SK-N-SH (cell line): ENCODE measurements around the gene TELO2. TPM values are rescaled to one million over a fixed set of nuclear protein-coding genes. Genes with fewer than 3 reads are reported as not detected.

Experiments
- CTCF ChIA-PET: fragments of 300-600, 350-600 bp; formaldehyde crosslinking; extraction: SDS; loops from one replicate; lab custom pipeline; 2021; lab: Yijun Ruan, JAX
- POLR2A ChIA-PET: fragments of 350-600 bp; sonication (Branson Sonifier 250); formaldehyde crosslinking; extraction: SDS; loops from one replicate; lab custom pipeline; 2020; ENCODE audit warnings: antibody characterized with exemption, inconsistent platforms; lab: Yijun Ruan, JAX
- DNase-seq: peaks from one replicate; pipeline ENCODE4 v3.0.0; 2012
- H2AFZ ChIP-seq: fragments of 200-600 bp; sonication (generic); 2 replicates; pipeline ENCODE4 v1.8.1; 2016; ENCODE audit warnings: antibody characterized with exemption, mild to moderate bottlenecking, low read depth
- H3F3A ChIP-seq: fragments of 200-600 bp; sonication (generic); replicated peaks from 2 replicates; pipeline ENCODE3; 2016; ENCODE audit warnings: antibody characterized with exemption, mild to moderate bottlenecking; ENCODE audit not compliant: insufficient read depth
- H3K27ac ChIP-seq, 2 experiments: fragments of 200-500 bp in 1 of 2; fragments of 200-600 bp in 1 of 2; sonication (Bioruptor generic) in 1 of 2; sonication (generic), shearing (Covaris generic) in 1 of 2; 2 replicates each; pipeline versions ENCODE4 v1.5.1 to v1.6.1; 2014 to 2016; ENCODE audit warnings: low read depth in 2 of 2, inconsistent platforms in 1 of 2, low read length in 1 of 2, mild to moderate bottlenecking in 1 of 2, mixed read lengths in 1 of 2
- H3K27me3 ChIP-seq: fragments of 200-600 bp; sonication (generic), shearing (Covaris generic); 2 replicates; pipeline ENCODE4 v1.6.1; 2016; ENCODE audit warnings: mixed run types; ENCODE audit not compliant: insufficient read depth
- H3K36me3 ChIP-seq, 2 experiments: fragments of 200-500 bp in 1 of 2; fragments of 200-600 bp in 1 of 2; sonication (Bioruptor generic) in 1 of 2; sonication (generic) in 1 of 2; replicated peaks in 1 of 2; 2 replicates each; pipeline versions ENCODE3 to v1.5.1; 2014 to 2016; ENCODE audit warnings: low read length in 1 of 2, mild to moderate bottlenecking in 1 of 2; ENCODE audit not compliant: insufficient read depth in 2 of 2, control insufficient read depth in 1 of 2
- H3K4me1 ChIP-seq, 2 experiments: fragments of 200-500 bp in 1 of 2; fragments of 200-600 bp in 1 of 2; sonication (Bioruptor generic) in 1 of 2; sonication (generic), shearing (Covaris generic) in 1 of 2; 2 replicates each; pipeline versions ENCODE4 v1.5.1 to v1.6.1; 2014 to 2016; ENCODE audit warnings: low read depth in 1 of 2, low read length in 1 of 2, mixed run types in 1 of 2; ENCODE audit not compliant: insufficient read depth in 2 of 2, control insufficient read depth in 1 of 2
- H3K4me2 ChIP-seq: fragments of 200-600 bp; sonication (generic), shearing (Covaris generic); 2 replicates; pipeline ENCODE4 v1.6.1; 2017; ENCODE audit warnings: mixed run types
- H3K4me3 ChIP-seq, 2 experiments: fragments of 200-500 bp in 1 of 2; fragments of 200-600 bp in 1 of 2; sonication (Bioruptor generic) in 1 of 2; sonication (generic), shearing (Covaris generic) in 1 of 2; 2 replicates each; pipeline versions ENCODE4 v1.5.1 to v1.8.1; 2014 to 2016; ENCODE audit warnings: low read depth in 2 of 2, inconsistent platforms in 1 of 2, low read length in 1 of 2, mild to moderate bottlenecking in 1 of 2, mixed read lengths in 1 of 2, moderate library complexity in 1 of 2
- H3K79me2 ChIP-seq: fragments of 200-600 bp; sonication (generic); 2 replicates; pipeline ENCODE4 v1.8.1; 2017; ENCODE audit warnings: mild to moderate bottlenecking; ENCODE audit not compliant: insufficient read depth
- H3K9ac ChIP-seq: fragments of 200-600 bp; sonication (generic); 2 replicates; pipeline ENCODE4 v1.6.1; 2017; ENCODE audit warnings: mixed run types
- H3K9me2 ChIP-seq: fragments of 200-600 bp; sonication (generic); 2 replicates; pipeline ENCODE4 v1.6.1; 2017; ENCODE audit warnings: mixed run types
- H3K9me3 ChIP-seq: fragments of 200-600 bp; sonication (generic); 2 replicates; pipeline ENCODE4 v1.6.1; 2017; ENCODE audit warnings: mixed run types, mild to moderate bottlenecking, moderate library complexity
- H4K20me1 ChIP-seq: fragments of 200-600 bp; sonication (generic); 2 replicates; pipeline ENCODE4 v1.6.1; 2017; ENCODE audit warnings: mild to moderate bottlenecking, mixed run types; ENCODE audit not compliant: insufficient read depth
- CTCF ChIP-seq: fragments of 200-600 bp; sonication (generic); IDR thresholded peaks from 2 replicates; pipeline ENCODE4 v1.6.1; 2017; ENCODE audit warnings: antibody characterized with exemption, mild to moderate bottlenecking, moderate library complexity
- FOSL2 ChIP-seq: IDR thresholded peaks from 2 replicates; pipeline ENCODE4 v1.4.0; 2012; ENCODE audit warnings: low read depth, mild to moderate bottlenecking, moderate library complexity, borderline replicate concordance
- MAX ChIP-seq: IDR thresholded peaks from 2 replicates; pipeline ENCODE4 v1.4.0; 2012; ENCODE audit warnings: low read depth
- MEF2A ChIP-seq: IDR thresholded peaks from 2 replicates; pipeline ENCODE4 v1.4.0; 2012; ENCODE audit warnings: low read depth, borderline replicate concordance
- RAD21 ChIP-seq: IDR thresholded peaks from 2 replicates; pipeline ENCODE4 v1.6.1; 2012; ENCODE audit warnings: mild to moderate bottlenecking, low read length
- RCOR1 ChIP-seq: fragments of 150-350 bp; IDR thresholded peaks from 2 replicates; pipeline ENCODE4 v1.6.1; 2017; ENCODE audit warnings: antibody characterized with exemption, low read length
- RXRA ChIP-seq: IDR thresholded peaks from 2 replicates; pipeline ENCODE4 v1.4.0; 2012; ENCODE audit warnings: low read depth, mild to moderate bottlenecking, borderline replicate concordance
- SMC3 ChIP-seq: IDR thresholded peaks from 2 replicates; pipeline ENCODE4 v1.6.1; 2012; ENCODE audit warnings: low read depth, low read length, improper control_type of control experiment
- TEAD4 ChIP-seq: IDR thresholded peaks from 2 replicates; pipeline ENCODE4 v1.4.0; 2012; ENCODE audit warnings: mild to moderate bottlenecking, borderline replicate concordance; ENCODE audit not compliant: insufficient read depth
- WGBS: methylation state at CpG from one replicate; pipeline ENCODE4 v1.1.6; 2017; ENCODE audit warnings: low lambda C conversion rate; 5-methylcytosine and 5-hydroxymethylcytosine counted together
- polyA plus RNA-seq, 3 experiments: library from polyadenylated mRNA; depleted of rRNA; stranded (reverse); fragments of >200 nt; gene quantifications; 2 replicates each; pipeline ENCODE4 v1.2.3, GENCODE V29; 2012

The TELO2 gene
- polyA plus RNA-seq, 1 of the 3 experiments (the other 2 are of a cell fraction), result 24.2 TPM

- TF ChIP-seq RCOR1 (no peak), TEAD4 (no peak), CTCF (no peak), RXRA (no peak), FOSL2 (no peak), RAD21 (no peak), SMC3 (no peak)
- TF ChIP-seq, all 33 proteins: peak for 0
Observed at GRCh38 chr16:1524366-1524765, 31.2 kb downstream of the TELO2 start.

GRCh38 chr16:1525871-1526607 lies 32.9 kb downstream of the TELO2 start:
- H3K9me3 ChIP-seq, result no peaks in the 10 kb centered on the region
- H3K9ac ChIP-seq, result no peak overlapping the region
- H3K27ac ChIP-seq, result no peak overlapping the region
- WGBS, result 89% methylated on average over 23 of the region's 44 CpGs
- no peak overlapping the region for H3K4me3 ChIP-seq
- CTCF ChIA-PET, result interaction anchor here (1.6 kb wide), 1 partner anchor 96 kb away, joined by 3 read pairs; no protein-coding TSS in a partner anchor
- peaks cover 0 to 19% of the 10 kb centered on the region in 2 experiments; a peak in 2 of 4 replicates for H3K4me1 ChIP-seq
- TF ChIP-seq MAX (no peak), MEF2A (no peak)
- H3K27me3 ChIP-seq, result no peaks in the 10 kb centered on the region
- DNase-seq, result no peak
- H3F3A ChIP-seq, result no peaks in the 10 kb centered on the region
- H2AFZ ChIP-seq, result no peak overlapping the region
- no peaks in the 10 kb centered on the region for H3K9me2 ChIP-seq
- no peaks in the 10 kb centered on the region for H3K79me2 ChIP-seq
- POLR2A ChIA-PET, result no interaction called here
- H3K4me2 ChIP-seq, result no peak overlapping the region
- H4K20me1 ChIP-seq, result no peaks in the 10 kb centered on the region
- H3K36me3 ChIP-seq, result no peaks in the 10 kb centered on the region

More at GRCh38 chr16:1524366-1524765, 31.2 kb downstream of the TELO2 start:
- CTCF ChIA-PET, result interaction anchor here (1.4 to 1.6 kb wide), 2 partner anchors 10 to 14 kb away, joined by 5 read pairs; no protein-coding TSS in a partner anchor
- no peak overlapping the region for H3K4me3 ChIP-seq
- no peak overlapping the region for H3K9ac ChIP-seq
- H3K79me2 ChIP-seq, result no peaks in the 10 kb centered on the region
- no peak for DNase-seq
- 86% methylated on average over 23 of the region's 26 CpGs for WGBS
- H3K27ac ChIP-seq, result no peak overlapping the region
- no peaks in the 10 kb centered on the region for H3K9me3 ChIP-seq
- no peaks in the 10 kb centered on the region for H3K9me2 ChIP-seq
- H3K4me1 ChIP-seq, result peaks cover 0 to 7% of the 10 kb centered on the region in 2 experiments; a peak in 1 of 4 replicates
- H3K27me3 ChIP-seq, result no peaks in the 10 kb centered on the region
- H3K4me2 ChIP-seq, result no peak overlapping the region
- POLR2A ChIA-PET, result no interaction called here
- H3F3A ChIP-seq, result no peaks in the 10 kb centered on the region
- H3K36me3 ChIP-seq, result peaks cover 0 to 3% of the 10 kb centered on the region in 2 experiments
- H4K20me1 ChIP-seq, result no peaks in the 10 kb centered on the region
- H2AFZ ChIP-seq, result no peak overlapping the region
